Measurements from ENCODE around the gene CHD9. TPM values are rescaled to one million over a fixed set of nuclear protein-coding genes. Genes with fewer than 3 reads are reported as not detected.

Gene CHD9
- total RNA-seq, 1 donor from 2014 or later = 86.0 TPM

- no peak overlapping the region for H3K27ac ChIP-seq
Observed at GRCh38 chr16:53094013-53094630, 39.3 kb downstream of the CHD9 start.

GRCh38 chr16:53097190-53097589 is 42.4 kb downstream of the CHD9 start:
- no peak overlapping the region for H3K4me3 Mint-ChIP-seq
- H3K9me3 Mint-ChIP-seq = no peaks in the 10 kb centered on the region
- H3K79me2 ChIP-seq (ENCODE audit: low read depth) = peaks cover 7% of the 10 kb centered on the region

More at GRCh38 chr16:53094013-53094630, 39.3 kb downstream of the CHD9 start:
- no peaks in the 10 kb centered on the region for H3K9me3 ChIP-seq (ENCODE audit: low read depth)
- Mint-ChIP-seq H3K27me3 (ENCODE audit: insufficient read depth, low read depth) (no peaks in the 10 kb centered on the region), H3K4me1 (peaks cover 59% of the 10 kb centered on the region), H3K9me3 (no peaks in the 10 kb centered on the region), H3K36me3 (peaks cover 3% of the 10 kb centered on the region), H3K4me3 (no peak overlapping the region), H3K27ac (no peak overlapping the region)
- H3K27me3 ChIP-seq = no peaks in the 10 kb centered on the region
- no peak overlapping the region for H3K9ac ChIP-seq
- no peak overlapping the region for H3K4me2 ChIP-seq
- DNase-seq (ENCODE audit: low spot score) = no peak
- no peak overlapping the region for H3K4me3 ChIP-seq
- H4K20me1 ChIP-seq (ENCODE audit: low read depth) = peaks cover 42% of the 10 kb centered on the region
- H3K4me1 ChIP-seq = peaks cover 44% of the 10 kb centered on the region
- H2AFZ ChIP-seq (replicated peaks) = no peak overlapping the region
- H3F3A ChIP-seq (ENCODE audit: low read depth) = peaks cover 52% of the 10 kb centered on the region
- no peaks in the 10 kb centered on the region for H3K36me3 ChIP-seq
- peaks cover 7% of the 10 kb centered on the region for H3K79me2 ChIP-seq (ENCODE audit: low read depth)
- TF ChIP-seq EZH2phosphoT487 (IDR thresholded peaks at IDR 0.05) (no peak), EZH2 (IDR thresholded peaks at IDR 0.05) (no peak)
- TF ChIP-seq, protein P1, sequence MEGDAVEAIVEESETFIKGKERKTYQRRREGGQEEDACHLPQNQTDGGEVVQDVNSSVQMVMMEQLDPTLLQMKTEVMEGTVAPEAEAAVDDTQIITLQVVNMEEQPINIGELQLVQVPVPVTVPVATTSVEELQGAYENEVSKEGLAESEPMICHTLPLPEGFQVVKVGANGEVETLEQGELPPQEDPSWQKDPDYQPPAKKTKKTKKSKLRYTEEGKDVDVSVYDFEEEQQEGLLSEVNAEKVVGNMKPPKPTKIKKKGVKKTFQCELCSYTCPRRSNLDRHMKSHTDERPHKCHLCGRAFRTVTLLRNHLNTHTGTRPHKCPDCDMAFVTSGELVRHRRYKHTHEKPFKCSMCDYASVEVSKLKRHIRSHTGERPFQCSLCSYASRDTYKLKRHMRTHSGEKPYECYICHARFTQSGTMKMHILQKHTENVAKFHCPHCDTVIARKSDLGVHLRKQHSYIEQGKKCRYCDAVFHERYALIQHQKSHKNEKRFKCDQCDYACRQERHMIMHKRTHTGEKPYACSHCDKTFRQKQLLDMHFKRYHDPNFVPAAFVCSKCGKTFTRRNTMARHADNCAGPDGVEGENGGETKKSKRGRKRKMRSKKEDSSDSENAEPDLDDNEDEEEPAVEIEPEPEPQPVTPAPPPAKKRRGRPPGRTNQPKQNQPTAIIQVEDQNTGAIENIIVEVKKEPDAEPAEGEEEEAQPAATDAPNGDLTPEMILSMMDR (IDR thresholded peaks at IDR 0.05) = no peak

GRCh38 chr16:53098526-53099317 is 43.9 kb downstream of the CHD9 start:
- H3K27ac Mint-ChIP-seq = peak overlapping the region; percentile 97
- H3F3A ChIP-seq (ENCODE audit: low read depth) = peaks cover 35% of the 10 kb centered on the region
- peaks cover 2% of the 10 kb centered on the region for H3K27me3 Mint-ChIP-seq (ENCODE audit: insufficient read depth, low read depth)
- no peak overlapping the region for H2AFZ ChIP-seq (replicated peaks)
- TF ChIP-seq EZH2 (IDR thresholded peaks at IDR 0.05) (no peak), EZH2phosphoT487 (IDR thresholded peaks at IDR 0.05) (no peak)
- TF ChIP-seq, protein P1 (IDR thresholded peaks at IDR 0.05) = no peak
- peaks cover 3% of the 10 kb centered on the region for H3K36me3 Mint-ChIP-seq
- peaks cover 20% of the 10 kb centered on the region for H3K4me1 ChIP-seq
- H4K20me1 ChIP-seq (ENCODE audit: low read depth) = peaks cover 21% of the 10 kb centered on the region
- peak overlapping the region; percentile 83 for H3K27ac ChIP-seq
- H3K4me3 ChIP-seq = peak overlapping the region; percentile 51
- H3K9ac ChIP-seq = no peak overlapping the region
- no peaks in the 10 kb centered on the region for H3K27me3 ChIP-seq
- H3K4me3 Mint-ChIP-seq = peak overlapping the region; percentile 75
- no peaks in the 10 kb centered on the region for H3K36me3 ChIP-seq
- no peaks in the 10 kb centered on the region for H3K9me3 Mint-ChIP-seq
- no peaks in the 10 kb centered on the region for H3K9me3 ChIP-seq (ENCODE audit: low read depth)
- peak; percentile 54 for DNase-seq (ENCODE audit: low spot score)
- peaks cover 37% of the 10 kb centered on the region for H3K4me1 Mint-ChIP-seq
- H3K79me2 ChIP-seq (ENCODE audit: low read depth) = peaks cover 7% of the 10 kb centered on the region
- peak overlapping the region; percentile 82 for H3K4me2 ChIP-seq

More at GRCh38 chr16:53097190-53097589, 42.4 kb downstream of the CHD9 start:
- H3K4me1 ChIP-seq = peaks cover 22% of the 10 kb centered on the region
- H3K36me3 Mint-ChIP-seq = peaks cover 3% of the 10 kb centered on the region
- H3K27me3 ChIP-seq = no peaks in the 10 kb centered on the region
- H3K27me3 Mint-ChIP-seq (ENCODE audit: insufficient read depth, low read depth) = peaks cover 2% of the 10 kb centered on the region
- H4K20me1 ChIP-seq (ENCODE audit: low read depth) = peaks cover 27% of the 10 kb centered on the region
- H3K9ac ChIP-seq = no peak overlapping the region
- peaks cover 46% of the 10 kb centered on the region for H3K4me1 Mint-ChIP-seq
- H3K27ac ChIP-seq = no peak overlapping the region
- no peak for DNase-seq (ENCODE audit: low spot score)
- H3K27ac Mint-ChIP-seq = no peak overlapping the region
- no peaks in the 10 kb centered on the region for H3K36me3 ChIP-seq
- H3F3A ChIP-seq (ENCODE audit: low read depth) = peaks cover 37% of the 10 kb centered on the region
- no peak overlapping the region for H2AFZ ChIP-seq (replicated peaks)
- no peaks in the 10 kb centered on the region for H3K9me3 ChIP-seq (ENCODE audit: low read depth)
- H3K4me2 ChIP-seq = no peak overlapping the region
- H3K4me3 ChIP-seq = no peak overlapping the region
- TF ChIP-seq EZH2 (IDR thresholded peaks at IDR 0.05) (no peak), EZH2phosphoT487 (IDR thresholded peaks at IDR 0.05) (no peak)
- TF ChIP-seq, protein P1 (IDR thresholded peaks at IDR 0.05) = no peak
